Tibial artery (tissue), 4 donors: ENCODE measurements around the gene PRRX2.
"Not testable (repeated sequence)": the region's sequence is repeated elsewhere in the genome, so short reads cannot be mapped to it uniquely, and the experiment has no call there.

Experiments
- DNase-seq, 2 donors: peaks; one replicate each; pipeline ENCODE4 v3.0.0-alpha.2; 2019
- H3K27ac ChIP-seq, 2 donors: fragments of 200-600 bp; sonication (generic) in 1 of 2; 1 replicate in 1 of 2; 2 replicates in 1 of 2; pipeline ENCODE4 v1.5.1; 2018 to 2019; ENCODE audit warnings: mild to moderate bottlenecking in 1 of 2
- H3K27me3 ChIP-seq, 2 donors: fragments of 200-600 bp; sonication (generic) in 1 of 2; one replicate each; pipeline versions ENCODE4 v1.5.1 to v1.6.0; 2016 to 2019
- H3K36me3 ChIP-seq, 3 donors: fragments of 200-600 bp; sonication (generic) in 2 of 3; one replicate each; pipeline ENCODE4 v1.5.1; 2016 to 2019; ENCODE audit warnings: mild to moderate bottlenecking in 2 of 3
- H3K4me1 ChIP-seq, 4 donors: fragments of 200-600 bp; sonication (generic) in 2 of 4; 1 replicate in 3 of 4; 2 replicates in 1 of 4; pipeline ENCODE4 v1.5.1; 2016 to 2019
- H3K4me3 ChIP-seq, 2 donors: fragments of 200-600 bp; sonication (generic) in 1 of 2; 1 replicate in 1 of 2; 2 replicates in 1 of 2; pipeline ENCODE4 v1.5.1; 2018 to 2019; ENCODE audit warnings: mild to moderate bottlenecking in 2 of 2
- H3K9me3 ChIP-seq, 3 donors: fragments of 200-600 bp; sonication (generic) in 1 of 3; one replicate each; pipeline ENCODE4 v1.5.1; 2016 to 2019
- intact Hi-C: fragments of 100-400 bp; cut with DNase I; formaldehyde crosslinking; loops from one replicate; pipeline ENCODE4 v1.15.0; 2023; ENCODE audit warnings: low total_unique reads
- TF ChIP-seq, protein P1 (sequence below), 2 experiments: fragments of 200-600 bp in 1 of 2; fragments of 450-650 bp in 1 of 2; IDR thresholded peaks; one replicate each; pipeline ENCODE4 v1.5.1; 2017 to 2019; ENCODE audit warnings: antibody characterized with exemption in 2 of 2, mild to moderate bottlenecking in 1 of 2, moderate library complexity in 1 of 2

PRRX2 gene

DNA sequence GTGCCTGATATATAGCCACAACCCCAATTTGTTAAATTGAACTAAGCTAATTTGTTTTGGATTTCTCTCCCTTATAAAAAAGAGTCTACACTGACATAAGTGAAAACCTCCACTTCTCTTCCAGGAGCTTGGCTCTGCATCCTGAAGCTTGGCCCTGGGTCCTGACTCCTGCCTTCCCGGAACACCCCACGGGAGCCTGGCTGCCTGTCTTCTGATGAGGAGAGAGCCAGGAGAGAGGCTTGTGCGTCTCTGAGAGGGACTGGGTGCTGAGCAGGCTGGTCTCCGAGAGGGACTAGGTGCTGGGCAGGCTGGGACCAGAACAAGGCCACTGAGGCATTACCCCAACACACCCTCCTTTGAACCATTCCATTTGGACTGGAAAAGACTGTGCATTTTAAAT is 93.9 kb downstream of the PRRX2 start:
- no peaks in the 10 kb centered on the region for H3K36me3 ChIP-seq
- TF ChIP-seq, protein P1, sequence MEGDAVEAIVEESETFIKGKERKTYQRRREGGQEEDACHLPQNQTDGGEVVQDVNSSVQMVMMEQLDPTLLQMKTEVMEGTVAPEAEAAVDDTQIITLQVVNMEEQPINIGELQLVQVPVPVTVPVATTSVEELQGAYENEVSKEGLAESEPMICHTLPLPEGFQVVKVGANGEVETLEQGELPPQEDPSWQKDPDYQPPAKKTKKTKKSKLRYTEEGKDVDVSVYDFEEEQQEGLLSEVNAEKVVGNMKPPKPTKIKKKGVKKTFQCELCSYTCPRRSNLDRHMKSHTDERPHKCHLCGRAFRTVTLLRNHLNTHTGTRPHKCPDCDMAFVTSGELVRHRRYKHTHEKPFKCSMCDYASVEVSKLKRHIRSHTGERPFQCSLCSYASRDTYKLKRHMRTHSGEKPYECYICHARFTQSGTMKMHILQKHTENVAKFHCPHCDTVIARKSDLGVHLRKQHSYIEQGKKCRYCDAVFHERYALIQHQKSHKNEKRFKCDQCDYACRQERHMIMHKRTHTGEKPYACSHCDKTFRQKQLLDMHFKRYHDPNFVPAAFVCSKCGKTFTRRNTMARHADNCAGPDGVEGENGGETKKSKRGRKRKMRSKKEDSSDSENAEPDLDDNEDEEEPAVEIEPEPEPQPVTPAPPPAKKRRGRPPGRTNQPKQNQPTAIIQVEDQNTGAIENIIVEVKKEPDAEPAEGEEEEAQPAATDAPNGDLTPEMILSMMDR (IDR thresholded peaks at IDR 0.05) = no peak

GRCh38 chr9:129759804-129760502 is 94.5 kb downstream of the PRRX2 start:
- no peaks in the 10 kb centered on the region for H3K36me3 ChIP-seq
- no peaks in the 10 kb centered on the region for H3K9me3 ChIP-seq
- H3K4me3 ChIP-seq = no peak overlapping the region
- H3K27me3 ChIP-seq = no peaks in the 10 kb centered on the region
- DNase-seq = no peak
- intact Hi-C loops = no loop called here
- TF ChIP-seq, protein P1 (IDR thresholded peaks at IDR 0.05) = no peak
- peaks cover 0 to 5% (median 0%) of the 10 kb centered on the region in 4 donors for H3K4me1 ChIP-seq
- H3K27ac ChIP-seq = no peak overlapping the region

More for the DNA sequence above, 93.9 kb downstream of the PRRX2 start:
- Histone ChIP-seq H3K4me1 (peaks cover 0 to 5% (median 0%) of the 10 kb centered on the region in 4 donors), H3K9me3 (no peaks in the 10 kb centered on the region), H3K27me3 (no peaks in the 10 kb centered on the region), H3K27ac (no peak overlapping the region), H3K4me3 (no peak overlapping the region)
- no peak for DNase-seq
- intact Hi-C loops = no loop called here

DNA sequence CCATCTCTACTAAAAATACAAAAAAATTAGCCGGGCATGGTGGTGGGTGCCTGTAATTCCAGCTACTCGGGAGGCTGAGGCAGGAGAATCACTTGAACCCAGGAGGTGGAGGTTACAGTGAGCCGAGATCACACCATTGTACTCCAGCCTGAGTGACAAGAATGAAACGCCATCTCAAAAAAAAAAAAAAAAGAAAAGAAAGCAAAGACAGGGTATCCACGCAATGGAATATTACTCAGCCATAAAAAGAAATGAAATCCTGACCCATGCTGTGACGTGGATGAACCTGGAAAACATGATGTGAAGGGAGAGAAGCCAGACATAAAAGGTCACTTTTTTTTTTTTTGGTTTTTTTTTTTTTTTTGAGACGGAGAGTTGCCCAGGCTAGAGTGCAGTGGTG is 95.3 kb downstream of the PRRX2 start:
- DNase-seq, intact Hi-C loops, H3K36me3 ChIP-seq, H3K27ac ChIP-seq, H3K4me3 ChIP-seq, H3K4me1 ChIP-seq, H3K27me3 ChIP-seq, H3K9me3 ChIP-seq: not testable (repeated sequence)

- TF ChIP-seq, protein P1 (IDR thresholded peaks at IDR 0.05) = no peak
- H3K27me3 ChIP-seq = no peaks in the 10 kb centered on the region
- no peak for DNase-seq
- no peak overlapping the region for H3K4me3 ChIP-seq
- H3K27ac ChIP-seq = no peak overlapping the region
- intact Hi-C loops = no loop called here
- no peaks in the 10 kb centered on the region for H3K9me3 ChIP-seq
- H3K36me3 ChIP-seq = no peaks in the 10 kb centered on the region
- H3K4me1 ChIP-seq = peaks cover 0 to 5% (median 0%) of the 10 kb centered on the region in 4 donors
Measured at GRCh38 chr9:129761293-129761900, 96.0 kb downstream of the PRRX2 start.

GRCh38 chr9:129761901-129762369 is 96.5 kb downstream of the PRRX2 start:
- peaks cover 0 to 5% (median 0%) of the 10 kb centered on the region in 4 donors for H3K4me1 ChIP-seq
- H3K36me3 ChIP-seq = no peaks in the 10 kb centered on the region
- intact Hi-C loops = no loop called here
- no peaks in the 10 kb centered on the region for H3K9me3 ChIP-seq
- no peaks in the 10 kb centered on the region for H3K27me3 ChIP-seq
- DNase-seq = no peak
- H3K4me3 ChIP-seq = no peak overlapping the region
- H3K27ac ChIP-seq = no peak overlapping the region
- TF ChIP-seq, protein P1 (IDR thresholded peaks at IDR 0.05) = no peak

DNA sequence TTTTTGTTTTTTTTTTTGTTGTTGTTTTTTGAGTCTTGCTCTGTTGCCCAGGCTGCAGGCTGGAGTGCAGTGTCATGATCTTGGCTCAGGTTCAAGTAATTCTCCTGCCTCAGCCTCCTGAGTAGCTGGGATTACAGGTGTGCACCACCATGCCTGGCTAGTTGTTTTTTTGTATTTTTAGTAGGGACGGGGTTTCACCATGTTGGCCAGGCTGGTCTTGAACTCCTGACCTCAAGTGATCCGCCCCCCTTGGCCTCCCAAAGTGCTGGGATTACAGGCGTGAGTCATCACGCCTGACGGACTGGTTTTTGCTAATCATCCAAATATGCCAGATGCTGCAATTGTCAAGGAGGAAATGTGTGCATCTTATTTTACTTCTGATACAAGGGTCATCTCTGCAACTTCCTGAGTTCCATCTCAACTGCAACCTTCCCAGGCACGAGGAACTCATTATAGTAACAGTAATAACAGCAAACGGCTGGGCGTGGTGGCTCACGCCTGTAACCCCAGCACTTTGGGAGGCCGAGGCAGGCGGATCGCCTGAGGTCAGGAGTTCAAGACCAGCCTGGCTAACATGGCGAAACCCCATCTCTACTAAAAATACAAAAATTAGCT is 97.0 kb downstream of the PRRX2 start:
- H3K9me3 ChIP-seq, intact Hi-C loops, H3K27me3 ChIP-seq, H3K4me3 ChIP-seq, H3K4me1 ChIP-seq, H3K36me3 ChIP-seq, H3K27ac ChIP-seq: not testable (repeated sequence)
- DNase-seq = peak in 1 of 2 donors; percentile 44
